Stimulated activated CD4-positive, alpha-beta T cell treated with anti-CD3 and anti-CD28 coated beads, Interleukin-12 subunit alpha, Interleukin-12 subunit beta, amount 100 ng/mL, for 24 hours (primary cell): ENCODE data around the gene CLTCL1.

Source experiments
- DNase-seq, 2 experiments: peaks; one replicate each; pipeline ENCODE4 v3.0.0-alpha.2; 2020; ENCODE audit warnings: low read depth in 2 of 2

The CLTCL1 gene

GRCh38 chr22:19196841-19197612 is 94.5 kb downstream of the CLTCL1 start:
- DNase-seq: no peak

- DNase-seq: no peak
Measured at GRCh38 chr22:19195796-19196731, 95.5 kb downstream of the CLTCL1 start.

GRCh38 chr22:19194766-19195536 is 96.6 kb downstream of the CLTCL1 start:
- DNase-seq: no peak

- no peak for DNase-seq
Measured at GRCh38 chr22:19193879-19194278, 97.6 kb downstream of the CLTCL1 start.

GRCh38 chr22:19187716-19188563 is 103.6 kb downstream of the CLTCL1 start:
- no peak for DNase-seq

- DNase-seq: no peak
Measured at GRCh38 chr22:19184276-19184997, 107.1 kb downstream of the CLTCL1 start.

- DNase-seq: no peak
Measured at GRCh38 chr22:19183216-19183615, 108.3 kb downstream of the CLTCL1 start.

GRCh38 chr22:19182472-19183157 is 108.9 kb downstream of the CLTCL1 start:
- DNase-seq: no peak

GRCh38 chr22:19181786-19182471 is 109.6 kb downstream of the CLTCL1 start:
- peak in 1 of 2 experiments; percentile 50 for DNase-seq

- DNase-seq: no peak
Measured at GRCh38 chr22:19180740-19181410, 110.6 kb downstream of the CLTCL1 start.

GRCh38 chr22:19180234-19180633 is 111.3 kb downstream of the CLTCL1 start:
- DNase-seq: no peak

- no peak for DNase-seq
Measured at GRCh38 chr22:19179497-19180048, 111.9 kb downstream of the CLTCL1 start.

- DNase-seq: peak; percentile 71 to 90
Measured at GRCh38 chr22:19178657-19179496, 112.6 kb downstream of the CLTCL1 start, which contains the start of gene SLC25A1. Gene SLC25A1 (minus strand): TSS chr22:19178736. CDS start chr22:19178673, 63 bp downstream.

- DNase-seq: no peak
Measured at GRCh38 chr22:19178065-19178656, 113.4 kb downstream of the CLTCL1 start.

- DNase-seq: no peak
Measured at GRCh38 chr22:19177164-19178064, 114.1 kb downstream of the CLTCL1 start.

- DNase-seq: no peak
Measured at GRCh38 chr22:19176732-19177131, 114.8 kb downstream of the CLTCL1 start.
